Peyer's patch (tissue), 4 donors: Measurements from ENCODE around the gene ARRDC1.

Experiments used
- POLR2A ChIP-seq, 2 donors: fragments of 450-650 bp; IDR thresholded peaks; one replicate each; pipeline ENCODE4 v1.5.1; 2017; ENCODE audit warnings: antibody characterized with exemption in 2 of 2, mild to moderate bottlenecking in 2 of 2, moderate library complexity in 2 of 2
- TF ChIP-seq, protein P1 (sequence below), 6 experiments: fragments of 450-650 bp in 4 of 6; fragments of 200-600 bp in 2 of 6; sonication (generic) in 1 of 6; IDR thresholded peaks; one replicate each; pipeline ENCODE4 v1.5.1; 2017 to 2019; ENCODE audit warnings: antibody characterized with exemption in 6 of 6, mild to moderate bottlenecking in 3 of 6, moderate library complexity in 1 of 6

DNA sequence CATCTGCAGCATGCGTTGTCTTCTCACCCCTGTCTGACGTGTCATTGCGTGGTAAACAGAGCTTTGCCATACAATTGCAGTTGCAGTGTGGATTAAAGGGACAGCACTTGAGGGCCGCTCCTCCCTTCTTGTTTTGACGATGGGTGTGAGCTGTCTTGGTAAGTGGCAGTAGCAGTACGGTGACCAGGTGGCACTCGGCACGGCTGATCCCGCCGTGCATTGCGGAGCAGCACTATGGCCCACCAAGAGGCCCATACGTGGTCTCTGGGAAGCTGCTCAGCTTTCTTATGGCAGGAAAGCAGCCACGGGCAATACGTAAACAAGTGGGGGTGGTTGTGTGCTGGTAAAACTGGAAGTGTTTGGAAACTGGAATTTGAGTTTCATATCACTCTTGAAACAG is 38.4 kb downstream of the ARRDC1 start:
- TF ChIP-seq, protein P1, sequence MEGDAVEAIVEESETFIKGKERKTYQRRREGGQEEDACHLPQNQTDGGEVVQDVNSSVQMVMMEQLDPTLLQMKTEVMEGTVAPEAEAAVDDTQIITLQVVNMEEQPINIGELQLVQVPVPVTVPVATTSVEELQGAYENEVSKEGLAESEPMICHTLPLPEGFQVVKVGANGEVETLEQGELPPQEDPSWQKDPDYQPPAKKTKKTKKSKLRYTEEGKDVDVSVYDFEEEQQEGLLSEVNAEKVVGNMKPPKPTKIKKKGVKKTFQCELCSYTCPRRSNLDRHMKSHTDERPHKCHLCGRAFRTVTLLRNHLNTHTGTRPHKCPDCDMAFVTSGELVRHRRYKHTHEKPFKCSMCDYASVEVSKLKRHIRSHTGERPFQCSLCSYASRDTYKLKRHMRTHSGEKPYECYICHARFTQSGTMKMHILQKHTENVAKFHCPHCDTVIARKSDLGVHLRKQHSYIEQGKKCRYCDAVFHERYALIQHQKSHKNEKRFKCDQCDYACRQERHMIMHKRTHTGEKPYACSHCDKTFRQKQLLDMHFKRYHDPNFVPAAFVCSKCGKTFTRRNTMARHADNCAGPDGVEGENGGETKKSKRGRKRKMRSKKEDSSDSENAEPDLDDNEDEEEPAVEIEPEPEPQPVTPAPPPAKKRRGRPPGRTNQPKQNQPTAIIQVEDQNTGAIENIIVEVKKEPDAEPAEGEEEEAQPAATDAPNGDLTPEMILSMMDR (IDR thresholded peaks at IDR 0.05), result no peak
- no peak for TF ChIP-seq POLR2A (IDR thresholded peaks at IDR 0.05)
